Measurements from ENCODE around the gene ASAP2.

ASAP2 gene

GRCh38 chr2:9404451-9404850 is 197.8 kb downstream of the ASAP2 start:
- Mint-ChIP-seq H3K27ac (no peak overlapping the region), H3K27me3 (peaks cover 0 to 9% of the 10 kb centered on the region in 2 donors), H3K9me3 (no peaks in the 10 kb centered on the region), H3K4me3 (no peak overlapping the region), H3K4me1 (peaks cover 9 to 16% of the 10 kb centered on the region in 2 donors), H3K36me3 (peaks cover 14 to 27% of the 10 kb centered on the region in 2 donors)
- no peak for ATAC-seq (replicated peaks)
- DNase-seq = no peak

- Mint-ChIP-seq H3K4me3 (no peak overlapping the region), H3K27ac (no peak overlapping the region), H3K4me1 (peaks cover 10 to 22% of the 10 kb centered on the region in 2 donors), H3K9me3 (no peaks in the 10 kb centered on the region), H3K36me3 (peaks cover 19 to 33% of the 10 kb centered on the region in 2 donors), H3K27me3 (peaks cover 0 to 5% of the 10 kb centered on the region in 2 donors)
- no peak for DNase-seq
- no peak for ATAC-seq (replicated peaks)
These were observed 199.0 kb downstream of the ASAP2 start for GRCh38 chr2:9405636-9406035.

GRCh38 chr2:9406529-9407362 is 200.1 kb downstream of the ASAP2 start:
- Mint-ChIP-seq H3K9me3 (no peaks in the 10 kb centered on the region), H3K4me3 (no peak overlapping the region), H3K27ac (no peak overlapping the region), H3K27me3 (no peaks in the 10 kb centered on the region), H3K36me3 (peaks cover 21 to 36% of the 10 kb centered on the region in 2 donors), H3K4me1 (peaks cover 8 to 15% of the 10 kb centered on the region in 2 donors)
- DNase-seq (no peak), ATAC-seq (replicated peaks) (no peak)

GRCh38 chr2:9407363-9407811 is 200.8 kb downstream of the ASAP2 start:
- Mint-ChIP-seq H3K4me3 (no peak overlapping the region), H3K4me1 (peaks cover 8 to 15% of the 10 kb centered on the region in 2 donors), H3K27me3 (no peaks in the 10 kb centered on the region), H3K9me3 (no peaks in the 10 kb centered on the region), H3K36me3 (peaks cover 27 to 40% of the 10 kb centered on the region in 2 donors), H3K27ac (no peak overlapping the region)
- ATAC-seq (replicated peaks) (no peak), DNase-seq (no peak)

- H3K27me3 Mint-ChIP-seq = no peaks in the 10 kb centered on the region
- H3K9me3 Mint-ChIP-seq = no peaks in the 10 kb centered on the region
- DNase-seq (no peak), ATAC-seq (replicated peaks) (no peak)
- peaks cover 8 to 16% of the 10 kb centered on the region in 2 donors for H3K4me1 Mint-ChIP-seq
- H3K4me3 Mint-ChIP-seq = no peak overlapping the region
- H3K27ac Mint-ChIP-seq = no peak overlapping the region
- peaks cover 30 to 39% of the 10 kb centered on the region in 2 donors for H3K36me3 Mint-ChIP-seq
These were observed 202.1 kb downstream of the ASAP2 start for GRCh38 chr2:9408641-9409151.

- no peaks in the 10 kb centered on the region for H3K27me3 Mint-ChIP-seq
- no peaks in the 10 kb centered on the region for H3K9me3 Mint-ChIP-seq
- H3K4me3 Mint-ChIP-seq = peak overlapping the region; percentile 55 to 82
- H3K27ac Mint-ChIP-seq = peak overlapping the region; percentile 93
- peaks cover 11 to 20% of the 10 kb centered on the region in 2 donors for H3K4me1 Mint-ChIP-seq
- peak; percentile 100 for ATAC-seq (replicated peaks)
- peak; percentile 45 for DNase-seq
- peaks cover 36 to 48% of the 10 kb centered on the region in 2 donors for H3K36me3 Mint-ChIP-seq
These were observed 203.5 kb downstream of the ASAP2 start for GRCh38 chr2:9410108-9410507.

GRCh38 chr2:9412781-9413180 is 206.2 kb downstream of the ASAP2 start:
- H3K9me3 Mint-ChIP-seq = no peaks in the 10 kb centered on the region
- H3K4me1 Mint-ChIP-seq = peaks cover 16 to 28% of the 10 kb centered on the region in 2 donors
- peak overlapping the region; percentile 2 for H3K27ac Mint-ChIP-seq
- no peak overlapping the region for H3K4me3 Mint-ChIP-seq
- no peaks in the 10 kb centered on the region for H3K27me3 Mint-ChIP-seq
- DNase-seq (no peak), ATAC-seq (replicated peaks) (no peak)
- H3K36me3 Mint-ChIP-seq = peaks cover 37 to 57% of the 10 kb centered on the region in 2 donors

- peaks cover 39 to 56% of the 10 kb centered on the region in 2 donors for H3K36me3 Mint-ChIP-seq
- no peak overlapping the region for H3K27ac Mint-ChIP-seq
- no peak for DNase-seq
- H3K4me1 Mint-ChIP-seq = peaks cover 16 to 26% of the 10 kb centered on the region in 2 donors
- H3K9me3 Mint-ChIP-seq = no peaks in the 10 kb centered on the region
- ATAC-seq (replicated peaks) = no peak
- no peak overlapping the region for H3K4me3 Mint-ChIP-seq
- H3K27me3 Mint-ChIP-seq = no peaks in the 10 kb centered on the region
These were observed 209.0 kb downstream of the ASAP2 start for GRCh38 chr2:9415516-9416169.

GRCh38 chr2:9416267-9416961 is 209.8 kb downstream of the ASAP2 start:
- Mint-ChIP-seq H3K9me3 (no peaks in the 10 kb centered on the region), H3K27me3 (no peaks in the 10 kb centered on the region), H3K4me1 (peaks cover 17 to 28% of the 10 kb centered on the region in 2 donors), H3K27ac (peak overlapping the region; percentile 4), H3K36me3 (peaks cover 36 to 55% of the 10 kb centered on the region in 2 donors), H3K4me3 (no peak overlapping the region)
- ATAC-seq (replicated peaks) (no peak), DNase-seq (no peak)

- H3K27ac Mint-ChIP-seq = peak overlapping the region; percentile 4
- no peak overlapping the region for H3K4me3 Mint-ChIP-seq
- peaks cover 20 to 33% of the 10 kb centered on the region in 2 donors for H3K4me1 Mint-ChIP-seq
- DNase-seq (no peak), ATAC-seq (replicated peaks) (no peak)
- no peaks in the 10 kb centered on the region for H3K27me3 Mint-ChIP-seq
- H3K36me3 Mint-ChIP-seq = peaks cover 38 to 57% of the 10 kb centered on the region in 2 donors
- no peaks in the 10 kb centered on the region for H3K9me3 Mint-ChIP-seq
These were observed 210.3 kb downstream of the ASAP2 start for GRCh38 chr2:9416962-9417316.

GRCh38 chr2:9417725-9418124 is 211.1 kb downstream of the ASAP2 start:
- Mint-ChIP-seq H3K27ac (no peak overlapping the region), H3K9me3 (no peaks in the 10 kb centered on the region), H3K4me3 (no peak overlapping the region), H3K36me3 (peaks cover 37 to 58% of the 10 kb centered on the region in 2 donors), H3K4me1 (peaks cover 24 to 41% of the 10 kb centered on the region in 2 donors), H3K27me3 (no peaks in the 10 kb centered on the region)
- no peak for ATAC-seq (replicated peaks)
- no peak for DNase-seq

- Mint-ChIP-seq H3K4me1 (peaks cover 25 to 39% of the 10 kb centered on the region in 2 donors), H3K36me3 (peaks cover 37 to 58% of the 10 kb centered on the region in 2 donors), H3K27me3 (no peaks in the 10 kb centered on the region), H3K4me3 (no peak overlapping the region), H3K27ac (no peak overlapping the region), H3K9me3 (no peaks in the 10 kb centered on the region)
- DNase-seq = no peak
- ATAC-seq (replicated peaks) = no peak
These were observed 212.1 kb downstream of the ASAP2 start for GRCh38 chr2:9418746-9419145.

- DNase-seq (no peak), ATAC-seq (replicated peaks) (no peak)
- Mint-ChIP-seq H3K9me3 (no peaks in the 10 kb centered on the region), H3K4me3 (no peak overlapping the region), H3K36me3 (peaks cover 33 to 55% of the 10 kb centered on the region in 2 donors), H3K27me3 (no peaks in the 10 kb centered on the region), H3K4me1 (peaks cover 23 to 35% of the 10 kb centered on the region in 2 donors), H3K27ac (peak overlapping the region; percentile 25)
These were observed 212.9 kb downstream of the ASAP2 start for GRCh38 chr2:9419541-9419940.

GRCh38 chr2:9420495-9420894 is 213.9 kb downstream of the ASAP2 start:
- no peak overlapping the region for H3K27ac Mint-ChIP-seq
- peaks cover 23 to 35% of the 10 kb centered on the region in 2 donors for H3K4me1 Mint-ChIP-seq

More at GRCh38 chr2:9420495-9420894, 213.9 kb downstream of the ASAP2 start:
- H3K9me3 Mint-ChIP-seq = no peaks in the 10 kb centered on the region
- H3K4me3 Mint-ChIP-seq = no peak overlapping the region
- H3K27me3 Mint-ChIP-seq = no peaks in the 10 kb centered on the region
- no peak for ATAC-seq (replicated peaks)
- peaks cover 33 to 53% of the 10 kb centered on the region in 2 donors for H3K36me3 Mint-ChIP-seq
- DNase-seq = no peak

Data from stimulated activated naive B cell treated with anti-CD40 and anti-IgM and Interleukin-4, amounts not matched to agents 10 μg/mL and 1 μg/mL and 100 μg/mL, for 72 hours (primary cell).